PC-9 (cell line): ENCODE results near the gene ETV6. TPM values are rescaled to one million over a fixed set of nuclear protein-coding genes. Genes with fewer than 3 reads are reported as not detected.

ENCODE experiments used
- BruUV-seq: library from RNA; stranded (reverse); fragments of 400-500 nt; replicated peaks from 2 replicates; lab custom pipeline; 2021; lab: Mats Ljungman, UMichigan
- CTCF ChIA-PET: fragments of 300-600 bp; sonication (Branson Sonifier 250); formaldehyde crosslinking; loops from one replicate; lab custom pipeline; 2022; ENCODE audit warnings: antibody characterized with exemption; lab: Charles Lee
- POLR2A ChIA-PET: fragments of 300-600 bp; sonication (Branson Sonifier 250); formaldehyde crosslinking; loops from one replicate; lab custom pipeline; 2022; ENCODE audit warnings: antibody characterized with exemption; ENCODE audit not compliant: unreplicated experiment; lab: Charles Lee
- DNase-seq, 2 experiments: peaks; one replicate each; pipeline versions ENCODE4 v3.0.0 to v3.0.0-alpha.2; 2015 to 2022; ENCODE audit warnings: mixed read lengths in 1 of 2
- H2AFZ ChIP-seq: fragments of 200-600 bp; sonication (generic); 2 replicates; pipeline ENCODE4 v1.8.1; 2017; ENCODE audit warnings: antibody characterized with exemption
- H3F3A ChIP-seq: fragments of 200-600 bp; sonication (generic); 2 replicates; pipeline ENCODE4 v1.8.1; 2017; ENCODE audit warnings: antibody characterized with exemption, mild to moderate bottlenecking, low read depth; ENCODE audit not compliant: insufficient read depth
- H3K27ac ChIP-seq: fragments of 200-600 bp; sonication (generic); 2 replicates; pipeline ENCODE4 v1.6.1; 2016; ENCODE audit warnings: mixed run types
- H3K27me3 ChIP-seq: fragments of 200-600 bp; sonication (generic); 2 replicates; pipeline ENCODE4 v1.6.1; 2016; ENCODE audit warnings: low read depth, mixed run types; ENCODE audit not compliant: insufficient read depth
- H3K36me3 ChIP-seq: fragments of 200-600 bp; sonication (generic); 2 replicates; pipeline ENCODE4 v1.6.1; 2016; ENCODE audit warnings: low read depth, mixed run types
- H3K4me1 ChIP-seq: fragments of 200-600 bp; sonication (generic); replicated peaks from 2 replicates; pipeline ENCODE4 v1.6.1; 2016; ENCODE audit warnings: mixed run types; ENCODE audit not compliant: insufficient read depth
- H3K4me2 ChIP-seq: fragments of 200-600 bp; sonication (generic); 2 replicates; pipeline ENCODE4 v1.6.1; 2017; ENCODE audit warnings: mixed run types
- H3K4me3 ChIP-seq: fragments of 200-600 bp; sonication (generic); 2 replicates; pipeline ENCODE4 v1.6.1; 2016; ENCODE audit warnings: mixed run types
- H3K79me2 ChIP-seq: fragments of 200-600 bp; sonication (generic); 2 replicates; pipeline ENCODE4 v1.6.1; 2017; ENCODE audit warnings: low read depth, mixed run types
- H3K9me2 ChIP-seq: fragments of 200-600 bp; sonication (generic); 2 replicates; pipeline ENCODE4 v1.8.1; 2017; ENCODE audit warnings: mild to moderate bottlenecking; ENCODE audit not compliant: insufficient read depth
- H3K9me3 ChIP-seq: fragments of 200-600 bp; sonication (generic); 2 replicates; pipeline ENCODE4 v1.8.1; 2016; ENCODE audit warnings: low read depth; ENCODE audit not compliant: insufficient read depth
- H4K20me1 ChIP-seq: fragments of 200-600 bp; sonication (generic); 2 replicates; pipeline ENCODE4 v1.8.1; 2017; ENCODE audit not compliant: insufficient read depth
- CTCF ChIP-seq: fragments of 200-600 bp; sonication (generic); conservative IDR thresholded peaks from 2 replicates; pipeline ENCODE4 v1.6.1; 2017; ENCODE audit warnings: mixed run types, antibody characterized with exemption, mild to moderate bottlenecking, moderate library complexity
- EZH2 ChIP-seq: fragments of 200-600 bp; sonication (generic); IDR thresholded peaks from 2 replicates; pipeline ENCODE4 v1.8.0; 2017; ENCODE audit warnings: antibody characterized with exemption, low read depth
- intact Hi-C: fragments of 100-400 bp; cut with micrococcal nuclease; formaldehyde crosslinking; loops from one replicate; pipeline ENCODE4 v1.10.0; 2022; ENCODE audit not compliant: unreplicated experiment
- total RNA-seq: library from RNA; stranded (reverse); gene quantifications from 2 replicates; pipeline ENCODE4 v1.2.3, GENCODE V29; 2021

ETV6 gene
- total RNA-seq, 1 experiment from 2014 or later, result 62.8 TPM

GRCh38 chr12:11654802-11655201 lies 5.3 kb downstream of the ETV6 start:
- no peaks in the 10 kb centered on the region for H3K9me3 ChIP-seq
- H3K79me2 ChIP-seq, result peaks cover 100% of the 10 kb centered on the region
- H3K27me3 ChIP-seq, result no peaks in the 10 kb centered on the region
- BruUV-seq, result no TSS peak
- peaks cover 40% of the 10 kb centered on the region for H3K4me1 ChIP-seq
- no peaks in the 10 kb centered on the region for H3K9me2 ChIP-seq
- CTCF ChIA-PET, result no interaction called here
- peaks cover 9% of the 10 kb centered on the region; the same call in 1 of the 2 replicates for H3F3A ChIP-seq
- TF ChIP-seq CTCF (no peak), EZH2 (no peak)
- intact Hi-C loops, result loop anchor here (5.0 to 10.0 kb wide), 2 partner anchors 302 to 680 kb away; no protein-coding TSS in a partner anchor
- H3K4me2 ChIP-seq, result no peak overlapping the region
- H3K4me3 ChIP-seq, result no peak overlapping the region
- H3K27ac ChIP-seq, result no peak overlapping the region
- no peak overlapping the region for H2AFZ ChIP-seq
- POLR2A ChIA-PET, result interaction anchor here (0.5 kb wide), 1 partner anchor 16 kb away, joined by 3 read pairs; no protein-coding TSS in a partner anchor
- peaks cover 20% of the 10 kb centered on the region; the same call in 1 of the 2 replicates for H3K36me3 ChIP-seq
- H4K20me1 ChIP-seq, result peaks cover 4% of the 10 kb centered on the region; the same call in 1 of the 2 replicates
- no peak for DNase-seq

GRCh38 chr12:11655842-11656241 lies 6.4 kb downstream of the ETV6 start:
- intact Hi-C loops, result loop anchor here (10.0 kb wide), 1 partner anchor 679 kb away; no protein-coding TSS in a partner anchor
- BruUV-seq, result no TSS peak
- H3K79me2 ChIP-seq, result peaks cover 99% of the 10 kb centered on the region

GRCh38 chr12:11656550-11656949 lies 7.1 kb downstream of the ETV6 start:
- intact Hi-C loops, result loop anchor here (10.0 kb wide), 1 partner anchor 678 kb away; no protein-coding TSS in a partner anchor
- CTCF ChIA-PET, result interaction anchor here (0.5 to 0.6 kb wide), 2 partner anchors 172 to 248 kb away, joined by 5 to 8 read pairs; no protein-coding TSS in a partner anchor
- H3K9me2 ChIP-seq, result no peaks in the 10 kb centered on the region
- no peaks in the 10 kb centered on the region for H3F3A ChIP-seq
- H3K27me3 ChIP-seq, result no peaks in the 10 kb centered on the region
- POLR2A ChIA-PET, result no interaction called here
- H4K20me1 ChIP-seq, result peaks cover 4% of the 10 kb centered on the region; the same call in 1 of the 2 replicates
- H3K79me2 ChIP-seq, result peaks cover 99% of the 10 kb centered on the region
- no peaks in the 10 kb centered on the region for H3K9me3 ChIP-seq
- peaks cover 21% of the 10 kb centered on the region; the same call in 1 of the 2 replicates for H3K36me3 ChIP-seq
- H3K4me2 ChIP-seq, result peak overlapping the region; percentile 3; the same call in 1 of the 2 replicates
- peaks cover 40% of the 10 kb centered on the region for H3K4me1 ChIP-seq
- no peak overlapping the region for H2AFZ ChIP-seq
- BruUV-seq, result no TSS peak
- no peak overlapping the region for H3K27ac ChIP-seq
- TF ChIP-seq EZH2, result no peak
- TF ChIP-seq CTCF, result no peak
- no peak overlapping the region for H3K4me3 ChIP-seq
- peak; percentile 42 to 55 for DNase-seq

More at GRCh38 chr12:11655842-11656241, 6.4 kb downstream of the ETV6 start:
- no peak overlapping the region for H2AFZ ChIP-seq
- ChIA-PET POLR2A (no interaction called here), CTCF (no interaction called here)
- H3K9me2 ChIP-seq, result no peaks in the 10 kb centered on the region
- no peak overlapping the region for H3K27ac ChIP-seq
- H3K4me3 ChIP-seq, result no peak overlapping the region
- peaks cover 20% of the 10 kb centered on the region; the same call in 1 of the 2 replicates for H3K36me3 ChIP-seq
- no peaks in the 10 kb centered on the region for H3K27me3 ChIP-seq
- peaks cover 3% of the 10 kb centered on the region; the same call in 1 of the 2 replicates for H3F3A ChIP-seq
- peaks cover 4% of the 10 kb centered on the region; the same call in 1 of the 2 replicates for H4K20me1 ChIP-seq
- H3K4me2 ChIP-seq, result peak overlapping the region; percentile 3; the same call in 1 of the 2 replicates
- no peak for DNase-seq
- H3K4me1 ChIP-seq, result peaks cover 41% of the 10 kb centered on the region
- H3K9me3 ChIP-seq, result no peaks in the 10 kb centered on the region
- no peak for TF ChIP-seq CTCF
- TF ChIP-seq EZH2, result no peak
